IMR-90 (cell line): ENCODE measurements around the gene PPDPF. TPM values are rescaled to one million over a fixed set of nuclear protein-coding genes. Genes with fewer than 3 reads are reported as not detected.

Experiments
- ATAC-seq: fragments of 200-7000 bp; cut with Tn5 transposase; 2 replicates; pipeline ENCODE4 v1.9.1; 2020; ENCODE audit warnings: low read depth, mild to moderate bottlenecking, moderate library complexity
- BruUV-seq: library from RNA; stranded (reverse); fragments of 400-500 nt; replicated peaks from 2 replicates; lab custom pipeline; 2021; lab: Mats Ljungman, UMichigan
- CTCF ChIA-PET: fragments of 300-600 bp; formaldehyde crosslinking; extraction: SDS; loops from one replicate; lab custom pipeline; 2021; ENCODE audit warnings: antibody characterized with exemption; lab: Yijun Ruan, JAX
- POLR2A ChIA-PET: fragments of 300-600 bp; sonication (Branson Sonifier 250); formaldehyde crosslinking; loops from one replicate; lab custom pipeline; 2022; ENCODE audit warnings: antibody characterized with exemption; ENCODE audit not compliant: unreplicated experiment; lab: Charles Lee
- DNase-seq: peaks from one replicate; pipeline ENCODE4 v3.0.0; 2013
- H2AFZ ChIP-seq: replicated peaks from 2 replicates; pipeline ENCODE3; 2013; ENCODE audit warnings: low read length, mild to moderate bottlenecking; ENCODE audit not compliant: poor library complexity
- H2AK5ac ChIP-seq: 2 replicates; pipeline ENCODE4 v1.6.1; 2013; ENCODE audit warnings: low read depth, low read length, inconsistent platforms
- H2AK9ac ChIP-seq: replicated peaks from 2 replicates; pipeline ENCODE3; 2013; ENCODE audit warnings: mild to moderate bottlenecking, low read depth, low read length, moderate library complexity; ENCODE audit not compliant: poor library complexity
- H2BK120ac ChIP-seq: 2 replicates; pipeline ENCODE4 v1.6.1; 2013; ENCODE audit warnings: low read depth, low read length, inconsistent platforms
- H2BK15ac ChIP-seq: 3 replicates; pipeline ENCODE4 v1.6.1; 2013; ENCODE audit warnings: low read depth, low read length, inconsistent platforms
- H2BK20ac ChIP-seq: 2 replicates; pipeline ENCODE4 v1.6.1; 2013; ENCODE audit warnings: low read depth, mild to moderate bottlenecking, inconsistent platforms, low read length, moderate library complexity
- H2BK5ac ChIP-seq: 2 replicates; pipeline ENCODE4 v1.6.1; 2013; ENCODE audit warnings: mild to moderate bottlenecking, low read depth, low read length, inconsistent platforms; ENCODE audit not compliant: poor library complexity, severe bottlenecking
- H3K14ac ChIP-seq: replicated peaks from 2 replicates; pipeline ENCODE4 v1.6.1; 2013; ENCODE audit warnings: low read depth, low read length, inconsistent platforms
- H3K18ac ChIP-seq: 2 replicates; pipeline ENCODE4 v1.6.1; 2013; ENCODE audit warnings: low read depth, low read length, control low read depth
- H3K23ac ChIP-seq: 2 replicates; pipeline ENCODE4 v1.6.1; 2013; ENCODE audit warnings: low read depth, low read length, inconsistent platforms
- H3K27ac ChIP-seq: 2 replicates; pipeline ENCODE4 v1.5.1; 2013; ENCODE audit warnings: mild to moderate bottlenecking, control low read depth, low read length; ENCODE audit not compliant: insufficient read depth
- H3K27me3 ChIP-seq: 2 replicates; pipeline ENCODE4 v1.6.1; 2013; ENCODE audit warnings: low read length; ENCODE audit not compliant: control insufficient read depth, insufficient read depth
- H3K36me3 ChIP-seq: 2 replicates; pipeline ENCODE4 v1.6.1; 2013; ENCODE audit warnings: low read length, mixed read lengths; ENCODE audit not compliant: control insufficient read depth, insufficient read depth
- H3K4ac ChIP-seq: 2 replicates; pipeline ENCODE4 v1.6.1; 2013; ENCODE audit warnings: low read depth, low read length, inconsistent platforms
- H3K4me1 ChIP-seq: 2 replicates; pipeline ENCODE4 v1.6.1; 2013; ENCODE audit warnings: low read length, mixed read lengths; ENCODE audit not compliant: control insufficient read depth, insufficient read depth
- H3K4me2 ChIP-seq: 2 replicates; pipeline ENCODE4 v1.6.1; 2013; ENCODE audit warnings: low read depth, mild to moderate bottlenecking, control low read depth, low read length, moderate library complexity
- H3K4me3 ChIP-seq: 2 replicates; pipeline ENCODE4 v1.5.1; 2013; ENCODE audit warnings: low read depth, mild to moderate bottlenecking, control low read depth, low read length, moderate library complexity; ENCODE audit not compliant: insufficient read depth
- H3K56ac ChIP-seq: 2 replicates; pipeline ENCODE4 v1.6.1; 2013; ENCODE audit warnings: low read length, inconsistent platforms; ENCODE audit not compliant: insufficient read depth; ENCODE audit errors: extremely low read depth
- H3K79me1 ChIP-seq, 2 experiments: 2 replicates each; pipeline ENCODE4 v1.6.1; 2013; ENCODE audit warnings: low read length in 2 of 2, inconsistent platforms in 1 of 2, low read depth in 1 of 2
- H3K9ac ChIP-seq: 2 replicates; pipeline ENCODE4 v1.6.1; 2013; ENCODE audit warnings: low read depth, low read length, control low read depth
- H3K9me1 ChIP-seq: 2 replicates; pipeline ENCODE4 v1.6.1; 2013; ENCODE audit warnings: low read length, inconsistent platforms; ENCODE audit not compliant: insufficient read depth
- H3K9me3 ChIP-seq: 2 replicates; pipeline ENCODE4 v1.6.1; 2013; ENCODE audit warnings: low read length; ENCODE audit not compliant: control insufficient read depth, insufficient read depth
- H4K20me1 ChIP-seq: 2 replicates; pipeline ENCODE4 v1.6.1; 2013; ENCODE audit warnings: low read length, inconsistent platforms; ENCODE audit not compliant: insufficient read depth
- H4K5ac ChIP-seq: 2 replicates; pipeline ENCODE4 v1.6.1; 2013; ENCODE audit warnings: mild to moderate bottlenecking, low read depth, low read length, control low read depth
- H4K8ac ChIP-seq, 2 experiments: 2 replicates each; pipeline ENCODE4 v1.6.1; 2013; ENCODE audit warnings: low read depth in 2 of 2, low read length in 2 of 2, control low read depth in 1 of 2, inconsistent platforms in 1 of 2
- H4K91ac ChIP-seq: 2 replicates; pipeline ENCODE4 v1.6.1; 2013; ENCODE audit warnings: low read depth, low read length, inconsistent platforms; ENCODE audit not compliant: insufficient read depth
- BHLHE40 ChIP-seq: fragments of 150-350 bp; IDR thresholded peaks from 2 replicates; pipeline ENCODE4 v1.6.1; 2016; ENCODE audit warnings: mild to moderate bottlenecking, low read depth, low read length
- CHD1 ChIP-seq: IDR thresholded peaks from 2 replicates; pipeline ENCODE4 v1.6.1; 2012; ENCODE audit warnings: low read depth, low read length, improper control_type of control experiment
- MXI1 ChIP-seq: IDR thresholded peaks from 2 replicates; pipeline ENCODE4 v1.6.1; 2012; ENCODE audit warnings: low read depth, mild to moderate bottlenecking, low read length, moderate library complexity, borderline replicate concordance
- POLR2A ChIP-seq: IDR thresholded peaks from 2 replicates; pipeline ENCODE4 v1.6.1; 2012; ENCODE audit warnings: mild to moderate bottlenecking, low read depth, low read length
- RAD21 ChIP-seq: IDR thresholded peaks from 2 replicates; pipeline ENCODE4 v1.6.1; 2012; ENCODE audit warnings: low read length, improper control_type of control experiment
- RFX5 ChIP-seq: IDR thresholded peaks from 2 replicates; pipeline ENCODE4 v1.8.0; 2012; ENCODE audit warnings: low read depth, mild to moderate bottlenecking, low read length, moderate library complexity
- SMC3 ChIP-seq: fragments of 150-350 bp; IDR thresholded peaks from 2 replicates; pipeline ENCODE4 v1.6.1; 2016; ENCODE audit warnings: low read depth, mild to moderate bottlenecking, antibody characterized with exemption, low read length, moderate library complexity
- WGBS, 2 experiments: methylation state at CpG; one replicate each; pipeline versions ENCODE4 v1.1.5 to v1.1.7; 2013; ENCODE audit warnings: missing lambda C conversion rate in 2 of 2; ENCODE audit not compliant: insufficient read length in 1 of 2; ENCODE audit errors: extremely low coverage in 2 of 2; 5-methylcytosine and 5-hydroxymethylcytosine counted together
- dilution Hi-C: fragments of 300-500 bp; cut with HindIII; formaldehyde crosslinking; loops from one replicate; pipeline ENCODE4 v1.14.3; 2018; ENCODE audit warnings: low sequenced_read_pairs; ENCODE audit not compliant: unreplicated experiment
- in situ Hi-C: fragments of 300-500 bp; cut with MboI; formaldehyde crosslinking; loops from 3 replicates; pipeline ENCODE4 v1.14.3; 2019; ENCODE audit warnings: low sequenced_read_pairs, inconsistent platforms, mixed read lengths
- intact Hi-C: fragments of 100-400 bp; cut with micrococcal nuclease; formaldehyde crosslinking; loops from 2 replicates; pipeline ENCODE4 v1.10.0; 2022
- polyA plus RNA-seq, 3 experiments: library from polyadenylated mRNA; depleted of rRNA; stranded (reverse); fragments of >200 nt; gene quantifications; 2 replicates each; pipeline ENCODE4 v1.2.3, GENCODE V29; 2012; ENCODE audit warnings: low replicate concordance in 1 of 3
- total RNA-seq: library from RNA; depleted of rRNA; stranded (reverse); fragments of >200 nt; gene quantifications from 2 replicates; pipeline ENCODE4 v1.2.3, GENCODE V29; 2012
- TF ChIP-seq, protein P1 (sequence below): conservative IDR thresholded peaks from 2 replicates; pipeline ENCODE4 v1.5.1; 2012; ENCODE audit warnings: mild to moderate bottlenecking, low read depth, low read length, improper control_type of control experiment
- TF ChIP-seq, protein P2 (sequence below): fragments of 150-350 bp; IDR thresholded peaks from 2 replicates; pipeline ENCODE4 v1.6.1; 2016; ENCODE audit warnings: low read depth, mild to moderate bottlenecking, low read length, moderate library complexity, borderline replicate concordance

PPDPF gene
- total and polyA plus RNA-seq, 2 of the 4 experiments (the other 2 are of a cell fraction), result 12.9 to 171 TPM

DNA sequence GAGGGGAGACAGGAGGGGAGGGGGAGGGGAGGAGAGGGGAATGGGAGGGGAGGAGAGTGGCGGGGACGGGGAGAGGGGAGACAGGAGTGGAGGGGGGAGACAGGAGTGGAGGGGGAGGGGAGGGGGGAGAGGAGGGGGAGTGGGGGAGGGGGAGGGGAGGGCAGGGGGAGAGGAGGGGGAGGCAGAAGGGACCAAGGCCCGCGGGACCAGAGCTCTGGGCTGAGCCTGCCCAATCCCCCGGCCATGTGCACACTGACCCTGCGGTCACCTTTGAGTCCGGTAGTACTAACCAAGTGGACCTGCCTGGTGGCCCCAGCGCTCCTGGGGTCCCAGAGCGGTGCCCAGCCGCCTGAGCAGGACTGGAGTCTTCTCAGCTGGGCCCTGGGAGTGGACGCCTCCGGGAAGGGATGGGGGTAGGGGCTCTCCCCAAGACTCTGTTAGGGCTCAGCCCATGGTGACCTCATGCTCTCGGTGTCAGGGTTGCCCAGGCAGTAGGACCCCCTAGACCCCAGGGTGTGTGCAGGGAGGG is 47.6 kb upstream of the PPDPF start:
- H3K36me3 ChIP-seq, result no peaks in the 10 kb centered on the region
- no peak overlapping the region for H3K23ac ChIP-seq
- ATAC-seq, result no peak
- no peak overlapping the region for H4K5ac ChIP-seq
- H2BK20ac ChIP-seq, result no peak overlapping the region
- in situ Hi-C loops (no loop called here), dilution Hi-C loops (no loop called here), intact Hi-C loops (no loop called here)
- no peak overlapping the region for H3K18ac ChIP-seq
- H3K27ac ChIP-seq, result no peak overlapping the region
- no peak overlapping the region for H3K9ac ChIP-seq
- no TSS peak for BruUV-seq
- H3K27me3 ChIP-seq, result peaks cover 78% of the 10 kb centered on the region
- no peak for TF ChIP-seq SMC3
- TF ChIP-seq MXI1, result no peak
- TF ChIP-seq, protein P1, sequence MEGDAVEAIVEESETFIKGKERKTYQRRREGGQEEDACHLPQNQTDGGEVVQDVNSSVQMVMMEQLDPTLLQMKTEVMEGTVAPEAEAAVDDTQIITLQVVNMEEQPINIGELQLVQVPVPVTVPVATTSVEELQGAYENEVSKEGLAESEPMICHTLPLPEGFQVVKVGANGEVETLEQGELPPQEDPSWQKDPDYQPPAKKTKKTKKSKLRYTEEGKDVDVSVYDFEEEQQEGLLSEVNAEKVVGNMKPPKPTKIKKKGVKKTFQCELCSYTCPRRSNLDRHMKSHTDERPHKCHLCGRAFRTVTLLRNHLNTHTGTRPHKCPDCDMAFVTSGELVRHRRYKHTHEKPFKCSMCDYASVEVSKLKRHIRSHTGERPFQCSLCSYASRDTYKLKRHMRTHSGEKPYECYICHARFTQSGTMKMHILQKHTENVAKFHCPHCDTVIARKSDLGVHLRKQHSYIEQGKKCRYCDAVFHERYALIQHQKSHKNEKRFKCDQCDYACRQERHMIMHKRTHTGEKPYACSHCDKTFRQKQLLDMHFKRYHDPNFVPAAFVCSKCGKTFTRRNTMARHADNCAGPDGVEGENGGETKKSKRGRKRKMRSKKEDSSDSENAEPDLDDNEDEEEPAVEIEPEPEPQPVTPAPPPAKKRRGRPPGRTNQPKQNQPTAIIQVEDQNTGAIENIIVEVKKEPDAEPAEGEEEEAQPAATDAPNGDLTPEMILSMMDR, result no peak
- TF ChIP-seq RFX5, result no peak
- TF ChIP-seq, protein P2, sequence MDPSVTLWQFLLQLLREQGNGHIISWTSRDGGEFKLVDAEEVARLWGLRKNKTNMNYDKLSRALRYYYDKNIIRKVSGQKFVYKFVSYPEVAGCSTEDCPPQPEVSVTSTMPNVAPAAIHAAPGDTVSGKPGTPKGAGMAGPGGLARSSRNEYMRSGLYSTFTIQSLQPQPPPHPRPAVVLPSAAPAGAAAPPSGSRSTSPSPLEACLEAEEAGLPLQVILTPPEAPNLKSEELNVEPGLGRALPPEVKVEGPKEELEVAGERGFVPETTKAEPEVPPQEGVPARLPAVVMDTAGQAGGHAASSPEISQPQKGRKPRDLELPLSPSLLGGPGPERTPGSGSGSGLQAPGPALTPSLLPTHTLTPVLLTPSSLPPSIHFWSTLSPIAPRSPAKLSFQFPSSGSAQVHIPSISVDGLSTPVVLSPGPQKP, result no peak
- no peak for TF ChIP-seq BHLHE40
- no peak for TF ChIP-seq RAD21
- TF ChIP-seq CHD1, result no peak
- TF ChIP-seq POLR2A, result no peak
- 37% methylated on average over 8 of the region's 13 CpGs; no CpG with 5 or more reads in 1 of the 2 experiments for WGBS, 2 experiments
- H3K4me3 ChIP-seq, result no peak overlapping the region
- no peaks in the 10 kb centered on the region for H3K4me1 ChIP-seq
- no peak overlapping the region for H3K56ac ChIP-seq
- no peak overlapping the region for H2AFZ ChIP-seq
- ChIA-PET POLR2A (no interaction called here), CTCF (no interaction called here)
- no peaks in the 10 kb centered on the region for H3K9me1 ChIP-seq
- no peak overlapping the region for H4K8ac ChIP-seq
- H3K4me2 ChIP-seq, result no peak overlapping the region
- no peaks in the 10 kb centered on the region; the same call in 1 of the 2 replicates for H4K20me1 ChIP-seq
- no peak overlapping the region for H3K4ac ChIP-seq
- no peak overlapping the region for H4K91ac ChIP-seq
- no peak for DNase-seq
- no peak overlapping the region for H2BK120ac ChIP-seq
- no peaks in the 10 kb centered on the region for H3K9me3 ChIP-seq
- H2BK15ac ChIP-seq, result no peak overlapping the region
- no peak overlapping the region for H2BK5ac ChIP-seq
- no peak overlapping the region for H2AK9ac ChIP-seq
- no peak overlapping the region for H2AK5ac ChIP-seq
- H3K79me1 ChIP-seq, result no peaks in the 10 kb centered on the region
- no peak overlapping the region for H3K14ac ChIP-seq
